HG03571 (cell line): ENCODE data around the gene PISD.
"Not testable (repeated sequence)": the region's sequence is repeated elsewhere in the genome, so short reads cannot be mapped to it uniquely, and the experiment has no call there.

Experiments used
- ATAC-seq: cut with Tn5 transposase; IDR thresholded peaks from one replicate; pipeline ENCODE4 v1.9.1; 2021; ENCODE audit not compliant: unreplicated experiment

Gene PISD

DNA sequence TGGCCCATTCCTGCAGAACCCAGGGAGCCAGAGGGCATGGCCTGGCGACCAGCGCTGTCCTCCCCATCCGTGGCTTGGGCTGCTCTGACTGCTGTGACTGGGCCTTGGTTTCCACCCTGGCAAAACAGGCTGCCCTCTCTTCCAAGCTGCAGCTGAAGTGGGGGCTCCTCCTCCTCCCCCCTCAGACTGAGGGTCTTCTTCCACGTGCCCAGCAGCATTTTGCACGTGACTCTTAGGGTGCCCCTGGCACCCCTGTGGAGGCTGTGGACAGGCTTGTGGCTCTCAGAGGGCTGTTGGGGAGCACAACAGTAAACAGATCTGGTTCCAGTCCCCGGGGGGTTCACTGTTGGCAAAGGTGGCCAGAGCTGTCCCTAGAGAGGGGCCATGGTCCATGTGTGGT is 51.4 kb downstream of the PISD start:
- ATAC-seq: no peak

DNA sequence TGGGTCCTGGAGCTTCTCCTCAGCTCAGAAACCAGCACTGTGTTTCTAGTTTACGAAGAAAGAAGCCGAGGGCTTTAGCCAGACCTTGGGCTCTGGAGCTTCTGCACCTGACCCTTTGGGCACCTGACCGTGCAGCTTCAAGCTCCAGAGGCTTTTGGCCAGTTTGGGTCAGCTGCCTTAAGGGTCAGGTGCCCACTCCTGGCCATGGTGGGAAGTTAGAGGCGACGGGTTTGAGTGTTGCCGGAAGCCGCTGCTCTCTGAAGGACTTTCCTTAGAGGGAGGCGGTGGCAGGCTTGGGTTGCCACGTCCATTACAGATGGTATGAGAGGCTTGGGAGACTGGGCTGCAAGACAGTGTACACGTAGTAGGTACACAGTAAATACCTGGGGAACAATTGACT is 52.3 kb downstream of the PISD start:
- ATAC-seq: no peak

DNA sequence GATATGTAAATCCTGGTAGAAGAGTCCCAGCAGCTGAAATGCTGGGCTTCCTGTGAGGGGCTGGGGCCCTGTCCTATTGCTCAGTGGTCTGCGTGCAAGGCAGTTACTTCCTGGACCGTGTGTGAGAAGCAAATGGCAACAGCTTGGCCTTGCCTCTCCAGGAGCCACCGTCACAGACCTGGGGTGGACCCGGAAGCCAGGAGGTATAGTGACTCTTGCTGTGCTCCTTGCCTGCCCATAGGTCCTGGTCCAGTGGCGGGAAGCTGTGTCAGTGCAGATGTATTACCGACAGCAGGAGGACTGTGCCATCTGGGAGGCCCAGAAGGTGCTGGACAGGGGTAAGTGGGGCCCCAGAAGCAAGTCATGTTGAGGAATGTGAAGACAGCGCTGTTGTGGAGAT is 54.3 kb downstream of the PISD start:
- no peak for ATAC-seq

DNA sequence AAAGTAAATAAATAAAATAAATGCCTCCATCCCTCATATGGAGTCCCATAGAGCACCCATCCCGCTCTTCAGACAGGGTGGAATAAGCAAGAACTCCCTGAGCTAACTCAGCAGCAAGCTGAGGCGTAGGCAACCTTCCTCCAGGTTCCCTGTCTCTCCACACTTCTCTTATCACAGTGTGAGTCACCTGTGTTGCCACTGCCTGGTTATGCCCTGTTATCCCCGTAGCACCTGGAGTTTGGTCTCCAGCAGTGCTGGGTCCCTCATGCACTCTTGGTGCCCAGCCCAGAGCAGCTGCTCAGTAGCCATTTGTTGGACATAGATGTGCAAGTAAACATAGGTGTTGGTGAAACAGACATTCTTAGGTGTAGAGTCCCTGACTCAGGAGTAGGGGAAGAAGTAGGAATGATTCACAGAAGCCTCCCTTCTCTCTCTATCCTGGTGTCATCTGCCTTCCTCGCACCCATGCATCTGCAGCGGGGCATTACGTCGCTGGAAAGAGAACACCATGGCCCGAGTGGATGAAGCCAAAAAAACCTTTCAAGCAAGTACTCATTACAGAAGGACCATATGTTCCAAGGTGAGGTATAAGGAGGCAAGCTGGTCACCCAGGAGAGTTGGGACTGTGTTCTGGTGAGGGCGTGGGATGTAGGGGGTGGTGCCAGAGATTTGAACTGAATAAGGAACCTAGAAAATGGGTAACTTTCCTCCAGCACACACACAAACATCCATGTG is 56.0 kb downstream of the PISD start:
- no peak for ATAC-seq

DNA sequence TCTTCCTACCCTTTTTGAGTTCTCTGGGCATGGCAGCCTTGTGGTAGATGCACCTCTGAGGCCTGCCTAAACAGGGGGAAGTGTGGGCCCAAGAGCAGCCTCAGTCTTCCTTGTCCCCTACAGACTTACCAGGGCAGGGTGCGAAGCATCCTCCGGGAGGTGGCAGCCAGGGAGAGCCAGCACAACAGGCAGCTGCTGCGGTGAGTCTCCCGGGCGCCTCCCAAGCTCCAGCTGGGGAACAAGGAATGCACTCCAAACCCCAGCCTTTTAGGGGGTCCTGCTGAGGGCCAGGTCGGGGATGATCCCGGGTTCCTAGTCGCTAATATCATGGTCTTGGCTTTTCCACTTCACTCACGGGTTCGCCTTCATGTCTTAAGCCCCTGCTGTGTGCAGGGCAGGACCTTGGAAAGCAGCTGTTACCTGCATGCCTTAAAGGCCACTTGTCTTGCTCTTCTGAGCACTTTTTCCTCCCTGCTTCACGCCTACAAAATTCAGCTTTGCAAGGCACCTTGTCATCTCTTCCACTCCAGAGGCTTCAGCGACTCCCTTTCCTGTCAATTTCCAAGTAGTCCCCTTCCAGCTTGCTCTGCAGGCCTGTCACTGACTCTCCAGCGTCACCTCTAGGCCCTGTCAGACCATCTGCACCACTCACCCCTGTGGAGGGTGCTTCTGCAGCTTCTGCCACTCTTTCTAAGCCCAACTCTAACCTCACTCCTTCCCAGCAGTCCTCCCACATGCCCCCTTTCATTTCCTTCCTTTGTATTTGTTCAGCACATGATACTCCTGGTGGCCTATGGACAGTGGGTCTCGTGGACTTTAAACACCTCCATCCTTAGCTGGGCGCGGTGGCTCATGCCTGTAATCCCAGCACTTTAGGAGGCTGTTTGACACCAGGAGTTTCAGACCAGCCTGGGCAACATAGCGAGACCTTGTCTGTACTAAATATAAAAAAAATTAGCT is 57.0 kb downstream of the PISD start:
- no peak for ATAC-seq

- ATAC-seq: no peak
Measured at GRCh38 chr22:31604137-31604705, 57.8 kb downstream of the PISD start.

GRCh38 chr22:31603574-31603973 is 58.4 kb downstream of the PISD start:
- no peak for ATAC-seq

- ATAC-seq: no peak
Measured at GRCh38 chr22:31603081-31603525, 58.9 kb downstream of the PISD start.

GRCh38 chr22:31602259-31602952 is 59.6 kb downstream of the PISD start:
- no peak for ATAC-seq

GRCh38 chr22:31595271-31595670 is 66.7 kb downstream of the PISD start:
- no peak for ATAC-seq

GRCh38 chr22:31590161-31590560 is 71.9 kb downstream of the PISD start:
- not testable (repeated sequence) for ATAC-seq

- no peak for ATAC-seq
Measured at GRCh38 chr22:31588970-31589675, 72.9 kb downstream of the PISD start.

GRCh38 chr22:31586137-31586920 is 75.7 kb downstream of the PISD start:
- ATAC-seq: no peak

- no peak for ATAC-seq
Measured at GRCh38 chr22:31585161-31585859, 76.7 kb downstream of the PISD start.

DNA sequence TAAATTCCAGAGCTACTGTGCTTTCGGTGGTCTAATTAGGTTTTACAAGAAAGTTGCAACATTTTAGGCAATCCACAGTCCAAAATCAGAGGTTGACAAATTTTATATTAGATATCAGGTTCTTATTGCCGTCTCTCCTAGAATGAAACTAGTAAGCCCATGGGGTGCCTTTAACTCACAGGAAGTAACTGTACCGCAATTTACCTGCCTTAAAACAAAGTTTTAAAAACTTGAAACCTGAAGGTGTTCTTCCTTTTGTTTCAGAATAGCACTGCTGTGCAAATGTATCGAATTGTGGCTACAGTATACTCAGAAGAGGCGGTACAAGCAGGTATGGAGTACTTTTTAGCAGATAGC is 77.2 kb downstream of the PISD start:
- no peak for ATAC-seq

DNA sequence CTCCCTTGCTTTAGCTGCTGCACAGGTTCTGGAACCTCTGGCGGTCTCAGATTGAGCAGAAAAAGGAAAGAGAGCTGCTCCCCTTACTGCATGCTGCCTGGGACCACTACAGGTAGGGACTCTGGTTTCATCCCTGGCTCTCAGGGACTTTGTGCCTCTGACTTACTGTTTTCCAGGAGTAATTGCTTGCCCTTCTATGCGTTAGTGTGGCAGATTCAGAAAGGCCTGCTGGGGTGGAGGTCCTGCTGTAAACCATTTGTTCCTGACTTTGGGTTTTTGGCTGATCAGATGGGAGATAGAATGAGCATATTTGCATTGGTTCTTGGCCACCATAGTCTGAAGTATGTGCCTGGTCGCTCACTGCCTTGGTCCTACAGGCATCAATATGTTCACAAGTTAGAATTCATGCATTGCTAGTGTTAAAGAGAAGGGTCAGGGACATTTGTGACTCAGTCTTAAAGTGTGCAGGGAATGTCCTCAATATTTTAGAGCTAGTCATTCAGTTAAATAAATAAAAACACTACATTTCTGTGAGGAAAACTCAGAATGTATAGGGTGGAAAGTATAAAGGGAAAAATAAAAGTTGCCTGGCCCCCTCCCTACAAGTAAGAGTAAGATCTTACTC is 78.0 kb downstream of the PISD start:
- no peak for ATAC-seq

DNA sequence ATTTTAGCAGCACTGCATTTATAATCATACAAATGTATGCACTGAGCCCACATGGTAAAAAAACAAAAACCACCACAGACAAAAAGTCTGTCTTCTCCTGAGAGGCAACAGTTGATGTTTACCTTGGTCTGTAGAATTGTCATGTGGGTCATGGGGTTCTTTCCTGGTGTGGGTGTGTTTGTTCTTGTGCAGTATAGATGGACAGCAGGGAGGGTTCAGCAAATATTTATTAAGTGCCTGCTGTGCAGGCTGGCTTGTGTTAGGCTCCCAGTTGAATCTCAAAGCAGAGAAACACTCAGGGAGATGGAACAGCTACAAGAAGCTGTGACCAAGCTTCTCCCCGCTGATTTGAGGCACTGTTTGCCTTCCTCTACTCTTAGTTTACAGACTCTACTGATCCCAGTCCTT is 82.2 kb downstream of the PISD start:
- no peak for ATAC-seq

GRCh38 chr22:31578171-31578570 is 83.8 kb downstream of the PISD start:
- ATAC-seq: no peak

GRCh38 chr22:31577711-31578110 is 84.3 kb downstream of the PISD start:
- no peak for ATAC-seq
